GM04503 (cell line): ENCODE results near the gene TNIK.

Experiments used
- DNase-seq: peaks from one replicate; pipeline ENCODE4 v3.0.0-alpha.2; 2012; ENCODE audit warnings: low read depth

Gene TNIK

DNA sequence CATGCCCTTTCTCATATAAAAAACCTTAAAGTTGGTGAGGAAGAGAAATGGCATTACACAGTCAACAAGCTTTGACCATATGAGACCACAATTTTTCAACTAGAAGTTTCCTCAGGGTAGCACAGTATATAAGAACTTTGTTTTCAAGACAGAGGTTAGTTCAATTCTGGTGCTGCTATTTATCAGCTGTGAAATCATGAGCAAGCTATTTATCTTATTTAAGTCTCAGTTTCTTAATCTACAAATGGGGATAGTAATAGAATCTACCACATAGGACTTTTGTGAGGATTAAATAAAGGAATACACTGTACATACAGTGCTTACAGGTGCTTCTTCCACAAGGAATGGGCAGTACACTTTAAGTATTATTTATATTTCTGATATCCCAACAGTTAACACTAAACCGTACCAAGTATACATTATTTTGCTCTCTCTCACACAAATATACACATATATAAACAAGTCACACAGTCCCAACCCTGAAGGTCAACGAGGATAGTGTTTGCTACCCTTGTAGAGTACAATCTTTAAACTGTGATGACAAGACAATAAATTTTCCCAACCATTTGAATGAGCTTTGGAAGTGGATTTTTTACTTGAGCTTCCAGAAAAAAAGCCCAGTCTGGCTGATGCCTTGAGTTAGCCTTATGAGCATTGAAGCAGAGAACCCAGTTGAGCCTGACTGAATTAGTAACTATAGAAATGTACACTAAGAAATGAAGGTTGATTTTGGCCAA, 178.8 kb downstream of the TNIK start:
- DNase-seq, result no peak

DNA sequence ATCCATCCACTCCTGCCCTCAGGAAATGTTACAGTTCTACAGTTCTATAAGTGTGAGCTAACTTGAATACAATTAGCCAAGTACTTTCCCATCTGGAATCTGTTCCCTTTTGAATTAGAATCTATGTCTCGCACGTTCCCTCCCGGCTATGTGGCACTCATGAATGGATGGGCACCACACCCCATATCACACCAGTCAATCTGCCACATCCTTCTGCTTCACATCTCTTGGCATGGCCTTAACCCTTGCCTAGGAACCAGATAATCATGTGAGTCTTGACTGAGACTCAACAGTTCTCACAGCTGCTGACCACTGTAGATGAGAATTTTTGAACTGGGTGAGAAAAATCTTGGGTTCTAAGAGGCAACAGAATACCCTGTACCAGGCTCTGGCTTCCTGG, 180.2 kb downstream of the TNIK start:
- no peak for DNase-seq

DNA sequence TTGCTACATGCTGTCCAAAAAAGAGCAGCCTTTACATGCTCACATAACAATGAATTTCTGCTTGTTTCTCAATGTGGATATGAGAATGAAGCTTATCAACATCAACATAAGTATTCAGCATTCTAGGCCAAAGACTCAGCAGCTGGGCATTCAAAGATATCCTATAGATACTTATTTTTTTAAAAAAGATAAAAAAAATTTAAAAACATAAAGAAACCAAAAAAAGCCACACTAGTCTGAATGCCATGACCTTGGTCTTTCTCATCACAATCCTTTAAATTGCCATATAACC, 182.0 kb downstream of the TNIK start:
- no peak for DNase-seq

DNA sequence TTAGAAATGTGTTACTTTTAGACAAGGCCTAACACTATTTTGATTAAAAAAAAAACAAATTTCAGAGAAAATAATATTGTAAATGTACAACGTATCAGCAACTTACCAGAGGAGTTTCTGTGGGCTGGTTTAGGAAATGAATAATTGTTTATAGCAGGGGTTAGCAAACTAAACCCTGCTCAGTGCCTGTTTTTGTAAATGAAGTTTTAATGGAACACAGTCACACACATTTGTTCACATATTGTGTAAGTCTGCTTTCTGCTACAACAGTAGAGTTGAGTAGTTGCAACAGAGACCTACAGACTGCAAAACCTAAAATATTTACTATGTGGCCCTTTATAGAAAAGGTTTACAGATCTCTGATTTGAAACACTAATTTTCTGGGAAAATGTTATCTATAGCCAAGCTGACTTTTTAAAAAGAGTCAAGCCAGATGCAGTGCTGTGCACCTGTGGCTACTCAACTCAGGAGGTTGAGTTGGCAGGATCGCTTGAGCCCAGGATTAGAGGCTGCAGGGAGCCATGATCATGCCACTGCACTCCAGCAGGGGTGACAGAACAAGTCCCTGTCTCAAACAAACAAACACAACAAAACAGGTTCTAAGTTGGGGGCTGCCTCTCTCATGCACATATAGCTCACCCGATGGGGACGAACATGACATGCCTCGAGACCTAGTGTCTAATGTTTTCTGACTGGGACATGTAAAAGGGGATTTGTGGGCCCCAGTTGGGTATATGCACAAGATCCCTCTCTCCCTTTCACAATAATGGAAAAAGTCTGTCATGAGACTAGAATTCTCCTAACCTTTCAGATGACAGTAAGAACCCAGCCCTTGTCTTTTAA, 182.5 kb downstream of the TNIK start:
- no peak for DNase-seq

DNA sequence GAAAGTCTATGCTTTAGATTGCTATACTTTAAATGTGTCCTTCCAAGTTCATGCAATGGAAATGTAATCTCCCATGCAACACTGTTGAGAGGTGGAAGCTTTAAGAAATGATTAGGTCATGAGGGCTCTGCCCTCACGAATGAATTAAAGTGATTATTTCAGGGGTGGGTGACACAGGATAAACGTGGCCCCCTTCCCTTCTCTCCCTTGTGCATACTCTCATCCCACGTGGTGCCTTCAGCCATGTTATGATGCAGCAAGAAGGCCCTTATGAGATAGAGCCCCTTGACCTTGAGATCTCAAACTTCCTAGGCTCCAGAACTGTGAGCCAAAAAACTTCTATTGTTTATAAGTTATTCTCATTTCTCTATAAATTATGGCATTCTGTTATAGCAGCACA, 183.3 kb downstream of the TNIK start:
- DNase-seq, result no peak

DNA sequence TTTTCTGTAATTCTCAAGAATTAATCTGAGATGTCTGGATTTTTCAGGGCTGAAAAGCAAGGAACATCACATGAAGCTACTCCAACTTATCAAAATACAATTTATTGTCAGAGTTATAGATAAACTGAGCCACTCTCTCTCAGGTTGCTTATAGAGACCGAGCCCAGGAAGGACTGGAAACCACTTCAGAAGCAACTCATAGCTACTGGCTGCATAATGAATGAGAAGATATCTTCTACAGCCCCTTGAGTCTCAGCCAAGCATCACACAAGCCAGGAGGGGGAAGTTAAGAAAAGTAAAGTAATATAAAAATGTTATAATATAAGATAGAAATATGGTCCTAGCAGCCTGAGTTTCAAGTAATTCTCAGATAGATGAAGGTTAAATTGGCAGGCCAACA, 186.0 kb downstream of the TNIK start:
- DNase-seq, result no peak

DNA sequence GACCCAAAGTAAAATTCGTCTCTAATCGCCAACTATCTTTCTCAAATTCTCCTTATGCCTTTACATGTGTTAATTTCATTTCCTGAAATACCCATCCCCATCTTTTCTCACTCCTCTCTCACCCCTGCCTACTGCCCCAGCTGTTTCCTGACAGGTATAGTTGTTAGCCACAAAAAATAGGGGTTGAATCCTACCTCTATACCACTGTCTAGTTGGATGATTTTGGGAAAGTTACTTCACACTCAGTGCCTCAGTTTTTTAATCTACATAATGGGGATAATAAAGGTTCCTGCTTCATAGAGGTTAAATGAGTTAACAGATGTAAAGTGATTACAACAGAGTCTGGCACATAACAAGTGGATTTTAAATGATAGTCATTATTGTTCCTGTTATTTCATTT, 189.7 kb downstream of the TNIK start:
- DNase-seq, result no peak

DNA sequence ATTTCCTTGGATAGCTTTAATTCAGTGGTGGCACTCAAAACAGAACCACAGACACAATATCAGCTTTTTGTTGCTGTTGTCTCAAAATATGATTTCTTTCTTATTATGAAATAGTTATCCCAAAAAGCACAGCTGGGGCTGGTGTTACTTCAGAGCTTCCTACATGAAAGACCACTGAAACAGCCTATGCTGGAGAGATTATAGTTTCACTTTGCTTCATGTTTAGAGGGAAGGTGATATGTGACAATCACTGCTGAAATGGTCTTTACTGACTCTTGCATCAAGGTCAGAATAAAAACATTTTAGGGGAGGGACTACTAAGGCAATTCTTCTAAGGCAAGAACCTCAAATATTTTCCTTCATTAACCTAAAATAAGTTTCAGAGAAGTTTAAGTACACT, 190.7 kb downstream of the TNIK start:
- no peak for DNase-seq

DNA sequence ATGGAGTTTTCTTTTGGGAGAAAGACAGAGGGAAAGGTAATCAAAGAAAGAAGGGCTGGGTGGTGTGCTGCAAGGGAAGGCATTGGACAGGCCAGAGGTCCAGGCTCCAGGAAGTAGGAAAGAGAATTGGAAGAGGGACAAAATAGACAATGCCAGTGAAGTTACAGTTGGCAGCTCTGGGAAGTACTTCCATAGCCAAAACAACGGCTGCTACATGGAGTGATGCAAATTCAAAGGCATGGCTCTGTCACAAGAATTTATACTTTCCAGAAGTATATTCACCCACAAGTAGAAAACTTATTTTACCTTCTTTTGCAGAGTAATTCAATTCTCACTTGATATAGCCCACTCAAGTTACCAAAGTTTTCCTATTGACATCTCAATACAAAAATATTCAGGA, 191.5 kb downstream of the TNIK start:
- no peak for DNase-seq

DNA sequence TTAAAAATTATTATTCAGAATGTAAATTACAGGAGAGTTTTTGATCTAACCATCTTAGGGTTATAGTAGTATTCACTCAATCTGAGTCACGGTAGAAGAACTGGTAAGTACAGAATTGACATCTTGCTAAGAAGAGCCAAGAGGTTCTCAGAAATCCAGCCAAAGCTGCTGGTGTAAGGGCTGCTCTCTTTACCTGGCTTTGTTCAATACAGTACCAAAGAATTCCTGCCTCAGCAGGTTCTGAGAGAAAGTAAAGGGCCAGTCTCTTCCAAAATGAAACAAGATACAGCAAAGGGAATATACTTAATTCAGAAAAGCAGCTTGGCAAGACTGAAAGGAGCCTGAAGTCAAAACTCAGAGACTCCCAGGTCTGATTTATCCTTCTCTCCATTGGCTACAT, 193.1 kb downstream of the TNIK start:
- DNase-seq, result no peak

DNA sequence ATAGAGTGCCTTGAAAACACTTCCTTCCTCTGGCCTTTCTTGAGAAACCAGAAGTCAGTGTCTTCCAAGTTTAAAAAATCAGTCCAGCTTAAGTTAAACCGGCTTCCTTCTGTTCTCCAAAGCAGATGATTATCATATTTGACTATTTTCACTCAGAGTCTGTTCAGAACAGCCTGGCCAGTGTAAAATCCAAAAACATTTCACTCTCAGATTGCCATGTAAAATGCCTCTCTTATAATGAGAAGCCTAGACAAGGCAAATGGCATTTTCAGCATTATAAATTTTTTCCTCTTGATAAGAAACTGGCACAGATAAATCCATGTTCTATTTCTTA, 193.5 kb downstream of the TNIK start:
- no peak for DNase-seq

DNA sequence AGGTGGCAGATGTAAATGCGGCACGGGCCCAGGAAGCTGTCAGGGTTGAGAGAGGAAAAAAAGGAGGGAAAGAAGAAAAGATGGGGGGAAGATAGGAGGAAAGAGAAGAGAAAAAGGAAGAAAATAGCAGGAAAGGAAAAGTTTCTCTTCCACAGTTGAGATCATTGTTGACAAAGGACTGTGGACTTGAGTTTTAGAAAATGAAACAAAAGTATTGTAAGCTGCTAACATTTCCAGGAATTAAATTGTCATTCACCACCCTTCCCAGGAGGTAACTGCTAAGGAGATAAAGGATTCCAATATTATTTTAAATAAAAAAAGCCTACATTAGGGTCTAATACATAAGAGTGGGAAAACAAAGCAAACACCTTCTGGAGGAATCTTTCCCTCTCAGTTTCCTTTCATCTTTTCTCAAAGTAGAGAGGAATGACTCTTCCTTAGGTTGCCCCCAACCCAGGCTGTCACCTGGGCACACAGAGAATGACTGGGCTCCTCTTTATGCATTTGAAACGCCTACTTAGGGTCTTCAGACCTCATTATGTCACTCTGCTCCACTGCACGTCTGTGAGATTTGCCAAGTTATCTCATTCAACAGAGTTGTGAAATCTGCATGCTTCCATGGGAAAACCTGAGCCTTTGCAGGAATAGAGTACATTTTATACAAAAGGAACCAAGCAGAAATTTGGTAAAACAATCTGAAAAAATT, 194.0 kb downstream of the TNIK start:
- DNase-seq, result no peak

DNA sequence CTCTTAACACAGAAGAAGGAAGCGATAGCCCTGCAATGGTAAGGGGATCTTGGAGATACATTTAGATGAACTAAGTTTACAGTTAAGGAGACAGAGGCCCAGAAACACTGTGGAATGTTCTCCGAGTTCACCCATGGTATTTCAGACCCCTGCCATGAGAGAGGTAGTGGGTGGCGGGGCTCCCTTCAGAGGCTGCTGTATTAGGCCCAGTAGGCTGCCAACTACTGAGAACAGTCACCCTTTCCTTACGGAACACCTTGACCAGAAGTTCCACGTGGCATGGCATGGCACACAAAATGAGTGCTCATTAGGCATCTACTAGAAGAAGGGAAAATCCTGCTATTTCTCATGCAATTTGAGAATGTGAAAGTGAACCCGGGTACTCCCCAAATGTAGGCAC, 195.4 kb downstream of the TNIK start:
- DNase-seq, result no peak

DNA sequence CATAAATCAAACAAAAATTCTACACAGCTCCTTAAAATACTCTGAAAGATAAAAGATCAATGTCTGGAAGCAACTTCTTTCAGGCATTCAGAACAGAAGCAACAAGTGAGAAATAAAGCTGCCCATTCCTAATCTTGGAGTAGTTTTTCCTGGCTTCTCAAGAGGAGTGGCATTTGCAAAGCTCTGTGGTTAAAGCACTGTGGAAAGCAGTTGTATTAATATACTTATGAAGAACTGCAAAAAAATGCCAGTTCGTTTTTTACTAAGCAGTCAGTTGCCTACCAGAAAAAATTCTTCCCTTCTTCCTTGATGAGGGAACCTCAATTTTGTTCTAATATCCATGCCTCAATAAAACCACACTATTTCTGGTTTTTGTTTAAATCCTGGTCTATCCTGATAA, 197.8 kb downstream of the TNIK start:
- DNase-seq, result no peak

DNA sequence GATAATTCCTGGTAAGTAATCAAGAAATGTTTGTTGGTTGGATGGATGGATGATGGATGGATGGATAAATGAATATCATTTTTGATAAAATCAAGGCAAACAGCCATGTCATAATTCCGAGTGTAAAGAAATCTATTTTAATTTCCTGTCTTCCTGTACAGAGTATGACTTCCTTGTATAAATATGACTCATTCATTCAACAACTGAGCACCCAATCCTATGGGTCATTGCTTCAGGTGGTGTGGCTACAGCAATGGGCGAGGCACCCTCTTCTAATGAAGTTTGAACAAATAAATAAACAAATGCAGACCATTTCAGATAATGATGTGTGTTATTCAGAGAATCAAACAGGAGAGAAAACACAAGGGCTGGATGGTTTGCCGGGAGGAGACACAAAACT, 198.7 kb downstream of the TNIK start:
- no peak for DNase-seq

DNA sequence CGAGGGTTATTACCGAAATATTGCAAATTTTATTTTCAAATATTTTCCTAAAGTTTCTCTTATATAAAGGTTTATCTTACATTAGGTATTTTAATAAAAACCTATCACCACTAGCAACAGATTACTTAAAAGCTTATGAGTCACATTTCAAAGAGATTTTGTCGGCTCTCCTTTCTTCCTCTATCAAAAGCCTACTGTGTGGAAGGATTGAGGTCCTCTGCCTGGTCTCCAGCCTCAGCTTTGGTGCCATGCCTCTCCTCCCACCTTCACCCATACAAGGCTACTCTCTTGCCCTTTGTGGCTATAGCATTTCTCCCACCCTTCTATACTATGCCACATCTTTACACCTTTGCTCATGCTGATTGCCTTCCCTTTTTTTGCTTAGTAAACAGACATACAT, 199.3 kb downstream of the TNIK start:
- DNase-seq, result no peak

DNA sequence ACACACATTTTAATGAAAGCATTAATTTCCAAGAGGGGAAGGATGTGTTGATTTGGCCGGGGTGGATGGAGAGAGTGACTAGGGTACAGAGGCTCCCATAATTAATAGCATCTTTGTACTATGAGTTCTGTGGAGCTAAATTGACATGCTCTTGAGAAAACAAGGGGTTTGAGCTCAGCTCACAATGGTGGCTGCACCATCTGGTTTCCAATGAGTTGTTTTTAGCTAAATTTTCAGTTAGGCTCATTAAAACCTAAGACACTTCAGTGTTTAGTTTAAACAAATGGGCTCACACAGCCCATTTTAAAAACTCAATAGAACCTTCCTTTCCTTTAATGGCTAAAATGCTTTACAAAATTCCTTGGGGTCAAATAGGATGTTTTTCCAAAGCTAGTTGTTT, 199.7 kb downstream of the TNIK start:
- no peak for DNase-seq

DNA sequence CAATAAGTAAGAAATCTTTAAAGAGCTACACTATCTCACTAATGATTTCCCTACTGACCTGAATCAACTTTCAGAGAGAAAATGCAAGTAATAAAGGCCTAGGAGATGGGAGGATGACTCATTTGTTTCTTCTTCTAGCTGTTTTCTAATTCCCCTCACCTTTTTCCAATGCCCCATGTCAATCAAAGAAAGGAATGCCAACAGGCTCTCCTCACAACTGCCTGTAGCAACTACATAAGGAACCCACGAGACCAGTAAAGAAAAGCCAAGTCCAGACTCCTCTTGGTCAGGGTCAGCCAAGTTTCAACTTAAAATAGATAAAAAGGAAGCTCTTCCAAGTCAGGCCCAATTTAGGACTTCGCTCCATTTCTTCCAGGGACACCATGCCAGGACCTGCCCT, 201.9 kb downstream of the TNIK start:
- no peak for DNase-seq

DNA sequence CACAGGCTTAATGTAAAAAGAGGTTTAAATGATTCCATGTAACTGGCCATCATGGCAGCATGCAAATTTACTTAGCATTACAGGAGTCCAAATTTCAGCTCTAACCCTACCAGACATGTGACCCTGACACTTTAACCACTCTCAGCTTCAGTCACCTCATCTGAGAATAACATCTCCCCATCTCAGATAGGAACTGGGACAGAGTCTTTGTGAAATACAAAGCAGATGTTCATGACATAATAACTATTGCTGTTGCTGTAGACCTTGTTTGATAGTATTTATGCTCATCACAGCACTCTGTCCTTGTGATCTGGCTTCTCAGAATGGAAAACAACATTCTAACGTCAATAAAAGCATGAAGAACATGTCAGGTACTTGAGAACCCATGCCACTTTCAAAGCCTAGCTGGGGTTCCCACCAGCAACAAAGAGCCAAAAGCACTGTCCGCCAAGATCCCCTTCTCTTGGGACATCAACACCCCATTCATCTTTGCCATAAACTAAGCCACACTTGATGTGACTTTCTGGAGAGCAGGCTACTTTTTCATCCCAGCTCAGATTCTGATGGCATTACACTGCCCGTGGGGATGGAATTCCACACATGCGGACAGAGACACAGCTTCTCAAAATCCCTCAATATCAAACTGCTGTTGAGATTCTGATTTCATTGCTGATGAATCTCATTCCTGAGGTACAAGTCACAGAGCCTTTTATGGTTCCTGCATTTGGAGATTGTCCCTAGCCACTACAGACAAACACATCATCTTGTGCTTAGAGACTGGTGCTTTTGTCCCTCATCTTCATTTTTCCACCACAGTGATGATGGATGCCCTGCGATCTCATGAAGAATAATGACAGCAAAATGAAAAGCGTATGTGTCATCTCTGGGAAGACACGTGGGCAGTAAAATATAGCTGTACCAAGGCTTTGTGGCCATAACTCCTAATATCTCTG, 202.7 kb downstream of the TNIK start:
- peak; percentile 84 for DNase-seq

DNA sequence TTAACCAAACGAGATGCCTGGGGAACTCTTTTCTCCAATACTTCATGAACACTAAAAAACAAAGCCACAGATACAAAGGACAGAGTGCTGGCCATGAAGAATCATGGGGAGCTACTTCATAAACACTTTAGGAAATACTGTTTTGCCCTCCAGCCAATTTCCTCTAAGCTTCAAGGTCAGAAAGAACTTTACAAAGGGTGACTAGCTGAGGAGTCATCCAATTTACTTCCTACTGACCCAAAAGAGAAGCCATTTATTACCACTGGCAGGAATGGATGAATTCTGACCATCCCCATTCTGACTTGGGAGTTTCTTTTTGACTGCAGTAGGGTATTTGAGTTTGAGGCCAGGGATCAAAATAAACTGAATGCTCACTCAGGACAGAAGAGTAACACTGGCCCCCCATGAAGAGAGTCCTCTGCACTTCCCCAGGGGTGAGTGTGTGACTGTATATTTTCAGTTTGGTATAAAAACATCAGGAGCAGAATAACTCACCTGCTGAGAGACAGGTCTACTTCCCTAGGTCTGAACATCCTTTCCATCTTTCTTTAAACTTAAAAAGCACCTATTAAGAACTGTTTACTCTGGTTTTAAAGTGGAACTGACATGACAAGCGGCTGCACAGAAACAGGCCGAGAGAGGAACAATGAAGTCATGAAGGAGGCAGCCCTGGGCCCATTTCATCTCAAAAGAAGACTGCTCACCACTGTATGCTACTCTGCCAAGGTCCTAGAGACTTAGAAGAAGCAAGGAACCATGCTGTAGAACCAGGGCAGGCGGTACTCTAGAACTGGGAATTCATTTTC, 203.6 kb downstream of the TNIK start:
- DNase-seq, result no peak

DNA sequence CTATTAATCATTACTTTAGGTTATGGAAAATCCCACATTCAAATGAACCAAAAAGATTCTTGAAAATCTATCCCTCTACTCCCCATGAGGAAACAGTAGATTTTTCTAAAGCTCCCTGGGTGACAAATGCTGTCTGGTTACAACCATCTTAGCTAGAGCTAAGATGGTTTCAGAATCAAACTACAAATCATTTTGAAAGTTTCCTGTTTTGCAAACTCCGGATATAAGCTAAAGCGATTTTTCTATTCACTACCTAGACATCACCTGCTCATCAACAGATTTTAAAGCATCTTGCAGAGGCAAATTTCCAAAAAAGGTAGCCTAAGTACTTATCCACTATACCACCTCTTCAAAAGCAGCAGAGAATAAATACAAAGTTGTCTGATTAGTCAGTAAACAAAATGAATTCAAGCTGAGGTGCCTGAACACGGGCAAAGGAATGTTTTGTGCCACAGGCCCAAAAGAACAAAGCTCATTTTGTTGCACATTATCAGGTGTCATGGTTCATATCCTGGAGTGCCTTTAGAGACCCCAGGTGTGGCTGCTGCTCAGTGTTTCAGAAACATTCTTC, 204.9 kb downstream of the TNIK start:
- no peak for DNase-seq
